ENCODE measurements around the gene NPRL2.
"Not testable (repeated sequence)": the region's sequence is repeated elsewhere in the genome, so short reads cannot be mapped to it uniquely, and the experiment has no call there.

NPRL2 gene

DNA sequence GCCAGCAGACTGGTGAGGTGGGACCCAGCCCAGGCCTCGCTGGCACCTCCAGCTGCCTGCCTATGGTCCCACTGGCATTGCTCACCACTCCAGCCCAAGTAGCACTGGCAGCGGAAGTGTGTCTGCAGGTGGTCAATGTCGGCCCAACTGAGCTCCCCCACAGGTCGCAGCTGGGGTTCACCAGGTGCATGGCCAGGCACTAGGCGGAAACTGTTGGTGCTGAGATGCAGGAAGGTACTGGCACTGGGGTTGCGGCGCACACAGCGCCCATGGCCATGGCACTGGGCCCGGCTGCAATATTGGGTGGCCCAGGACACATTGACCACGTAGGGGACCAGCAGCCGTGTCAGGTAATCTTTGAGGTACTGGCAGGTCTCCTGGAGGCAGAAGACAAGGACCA is 32.4 kb downstream of the NPRL2 start:
- no peak overlapping the region for H3K27ac ChIP-seq

DNA sequence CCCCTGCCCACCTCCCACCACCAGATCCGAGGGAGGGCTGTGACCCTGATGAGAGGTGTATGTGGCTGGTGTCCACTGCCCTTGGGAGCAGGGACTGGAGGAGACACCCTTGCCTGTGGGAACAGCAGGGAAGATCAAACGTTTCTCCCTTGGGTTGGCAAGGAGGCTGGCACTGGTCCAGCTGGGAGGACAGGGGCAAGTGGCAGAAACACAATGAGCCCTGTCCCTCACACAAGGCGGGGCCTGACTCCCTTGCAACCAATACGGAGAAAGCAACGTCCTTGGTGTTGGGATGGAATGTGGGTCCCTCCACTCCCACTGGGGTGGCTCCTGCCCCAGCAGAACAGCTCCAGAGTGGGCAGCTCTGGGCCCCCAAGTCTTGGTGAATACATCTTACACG is 33.3 kb downstream of the NPRL2 start:
- no peak for TF ChIP-seq ZFX (IDR thresholded peaks at IDR 0.05; ENCODE audit: borderline replicate concordance)
- TF ChIP-seq, protein P1, sequence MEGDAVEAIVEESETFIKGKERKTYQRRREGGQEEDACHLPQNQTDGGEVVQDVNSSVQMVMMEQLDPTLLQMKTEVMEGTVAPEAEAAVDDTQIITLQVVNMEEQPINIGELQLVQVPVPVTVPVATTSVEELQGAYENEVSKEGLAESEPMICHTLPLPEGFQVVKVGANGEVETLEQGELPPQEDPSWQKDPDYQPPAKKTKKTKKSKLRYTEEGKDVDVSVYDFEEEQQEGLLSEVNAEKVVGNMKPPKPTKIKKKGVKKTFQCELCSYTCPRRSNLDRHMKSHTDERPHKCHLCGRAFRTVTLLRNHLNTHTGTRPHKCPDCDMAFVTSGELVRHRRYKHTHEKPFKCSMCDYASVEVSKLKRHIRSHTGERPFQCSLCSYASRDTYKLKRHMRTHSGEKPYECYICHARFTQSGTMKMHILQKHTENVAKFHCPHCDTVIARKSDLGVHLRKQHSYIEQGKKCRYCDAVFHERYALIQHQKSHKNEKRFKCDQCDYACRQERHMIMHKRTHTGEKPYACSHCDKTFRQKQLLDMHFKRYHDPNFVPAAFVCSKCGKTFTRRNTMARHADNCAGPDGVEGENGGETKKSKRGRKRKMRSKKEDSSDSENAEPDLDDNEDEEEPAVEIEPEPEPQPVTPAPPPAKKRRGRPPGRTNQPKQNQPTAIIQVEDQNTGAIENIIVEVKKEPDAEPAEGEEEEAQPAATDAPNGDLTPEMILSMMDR (IDR thresholded peaks at IDR 0.05) = no peak
- no peak overlapping the region for H3K27ac ChIP-seq

More for the DNA sequence above, 32.4 kb downstream of the NPRL2 start:
- TF ChIP-seq, protein P1 (IDR thresholded peaks at IDR 0.05) = no peak
- TF ChIP-seq ZFX (IDR thresholded peaks at IDR 0.05; ENCODE audit: borderline replicate concordance) = no peak

DNA sequence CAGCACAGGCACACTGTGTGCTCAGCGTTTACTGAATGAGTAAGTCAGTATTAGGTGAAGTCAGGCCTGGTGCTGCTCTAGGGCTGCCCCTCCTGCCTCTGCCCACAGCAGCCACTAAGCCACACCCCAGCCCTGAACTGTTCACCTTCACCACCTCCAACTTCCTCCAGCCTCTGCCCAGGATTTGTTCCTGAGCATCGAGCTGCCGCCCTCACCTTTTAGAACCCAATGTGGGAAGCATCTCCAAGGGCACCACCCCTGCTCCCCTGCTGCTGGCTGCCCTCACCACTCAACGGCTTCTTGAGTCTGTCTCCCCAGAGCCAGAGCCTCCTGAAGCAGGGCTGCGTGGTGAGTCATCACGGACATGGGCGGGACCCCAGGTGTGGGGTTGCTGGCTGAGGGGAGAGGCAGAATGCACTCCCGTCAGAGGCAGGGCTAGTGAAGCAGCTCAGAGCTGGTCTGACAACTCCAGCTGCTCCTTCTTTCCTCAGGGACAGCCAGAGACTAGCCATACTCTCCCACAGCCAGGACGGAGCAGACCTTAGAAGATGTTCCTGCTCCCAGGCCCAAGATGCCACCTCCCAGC is 33.8 kb downstream of the NPRL2 start:
- no peak for TF ChIP-seq ZFX (IDR thresholded peaks at IDR 0.05; ENCODE audit: borderline replicate concordance)
- TF ChIP-seq, protein P1 (IDR thresholded peaks at IDR 0.05) = no peak
- no peak overlapping the region for H3K27ac ChIP-seq

DNA sequence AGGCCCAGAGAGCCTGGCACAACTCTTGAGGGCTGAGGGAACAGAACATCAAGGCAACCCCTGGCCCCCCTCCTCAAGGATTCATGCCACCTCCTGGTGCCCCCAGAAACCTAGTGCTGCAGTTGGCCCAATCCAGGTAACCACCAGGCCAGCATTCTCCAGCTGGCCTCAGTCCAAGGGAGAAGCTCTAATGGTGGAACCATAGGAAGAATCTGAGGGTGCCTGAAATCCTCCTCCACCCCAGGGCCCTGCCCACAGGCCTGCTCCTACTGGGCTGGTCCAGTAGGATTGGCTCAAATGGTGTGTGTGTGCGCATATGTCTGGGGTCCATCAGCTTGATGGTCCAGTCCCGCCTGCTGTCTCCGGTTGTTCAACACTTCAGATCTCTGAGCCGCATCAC is 35.8 kb downstream of the NPRL2 start:
- H3K27ac ChIP-seq = 0 out of 2 replicates have a peak overlapping the region, but pooled peaks have one; percentile 13
- no peak for TF ChIP-seq ZFX (IDR thresholded peaks at IDR 0.05; ENCODE audit: borderline replicate concordance)
- TF ChIP-seq, protein P1 (IDR thresholded peaks at IDR 0.05) = no peak

DNA sequence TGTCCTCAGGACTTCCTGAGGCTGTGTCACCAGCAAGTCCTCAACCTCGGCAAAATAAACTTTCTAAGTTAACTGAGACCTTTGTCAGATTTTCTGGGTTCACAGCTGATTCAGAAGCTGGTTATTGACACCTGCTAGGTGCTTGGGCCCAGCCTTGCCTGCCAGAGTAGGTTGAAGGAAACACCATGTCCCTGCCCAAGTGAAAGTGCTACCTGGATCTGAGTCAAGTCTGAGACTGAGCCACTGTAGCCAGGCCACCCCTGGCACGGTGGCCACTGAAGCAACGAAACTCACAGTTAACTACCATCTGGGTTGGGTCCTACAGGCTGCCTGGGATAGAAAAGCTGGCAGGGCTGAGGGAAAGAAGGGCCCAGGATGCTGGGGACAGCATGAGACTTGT is 36.2 kb downstream of the NPRL2 start:
- TF ChIP-seq, protein P1 (IDR thresholded peaks at IDR 0.05) = no peak
- 0 out of 2 replicates have a peak overlapping the region, but pooled peaks have one; percentile 13 for H3K27ac ChIP-seq

DNA sequence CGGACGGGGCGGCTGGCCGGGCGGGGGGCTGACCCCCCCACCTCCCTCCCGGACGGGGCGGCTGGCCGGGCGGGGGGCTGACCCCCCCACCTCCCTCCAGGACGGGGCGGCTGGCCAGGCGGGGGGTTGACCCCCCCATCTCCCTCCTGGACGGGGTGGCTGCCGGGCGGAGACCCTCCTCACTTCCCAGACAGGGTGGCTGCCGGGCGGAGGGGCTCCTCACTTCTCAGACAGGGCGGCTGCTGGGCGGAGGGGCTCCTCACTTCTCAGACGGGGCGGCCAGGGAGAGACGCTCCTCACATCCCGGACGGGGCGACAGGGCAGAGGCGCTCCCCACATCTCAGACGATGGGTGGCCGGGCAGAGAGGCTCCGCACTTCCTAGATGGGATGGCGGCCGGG is 38.5 kb downstream of the NPRL2 start:
- not testable (repeated sequence) for H3K27ac ChIP-seq

DNA sequence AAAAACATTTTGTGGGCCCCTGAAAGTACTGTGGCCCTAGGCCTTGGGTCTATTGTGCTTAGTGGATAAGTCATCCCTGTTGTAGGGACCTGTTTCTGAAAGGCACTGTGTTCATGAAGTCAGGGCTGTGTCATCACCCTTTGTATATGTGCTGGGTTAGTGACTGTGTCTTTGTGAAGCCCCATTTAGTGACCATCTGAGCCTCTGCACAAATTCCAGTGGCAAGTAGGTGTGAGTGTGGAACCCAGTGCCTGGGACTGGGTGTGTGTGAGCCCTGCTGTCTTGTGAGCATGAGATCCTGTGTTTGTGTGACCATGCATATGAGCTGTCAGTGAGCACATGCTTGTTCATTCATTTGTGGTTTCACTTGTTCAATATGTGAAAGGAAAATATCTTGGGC is 46.0 kb downstream of the NPRL2 start:
- H3K27ac ChIP-seq = no peak overlapping the region

DNA sequence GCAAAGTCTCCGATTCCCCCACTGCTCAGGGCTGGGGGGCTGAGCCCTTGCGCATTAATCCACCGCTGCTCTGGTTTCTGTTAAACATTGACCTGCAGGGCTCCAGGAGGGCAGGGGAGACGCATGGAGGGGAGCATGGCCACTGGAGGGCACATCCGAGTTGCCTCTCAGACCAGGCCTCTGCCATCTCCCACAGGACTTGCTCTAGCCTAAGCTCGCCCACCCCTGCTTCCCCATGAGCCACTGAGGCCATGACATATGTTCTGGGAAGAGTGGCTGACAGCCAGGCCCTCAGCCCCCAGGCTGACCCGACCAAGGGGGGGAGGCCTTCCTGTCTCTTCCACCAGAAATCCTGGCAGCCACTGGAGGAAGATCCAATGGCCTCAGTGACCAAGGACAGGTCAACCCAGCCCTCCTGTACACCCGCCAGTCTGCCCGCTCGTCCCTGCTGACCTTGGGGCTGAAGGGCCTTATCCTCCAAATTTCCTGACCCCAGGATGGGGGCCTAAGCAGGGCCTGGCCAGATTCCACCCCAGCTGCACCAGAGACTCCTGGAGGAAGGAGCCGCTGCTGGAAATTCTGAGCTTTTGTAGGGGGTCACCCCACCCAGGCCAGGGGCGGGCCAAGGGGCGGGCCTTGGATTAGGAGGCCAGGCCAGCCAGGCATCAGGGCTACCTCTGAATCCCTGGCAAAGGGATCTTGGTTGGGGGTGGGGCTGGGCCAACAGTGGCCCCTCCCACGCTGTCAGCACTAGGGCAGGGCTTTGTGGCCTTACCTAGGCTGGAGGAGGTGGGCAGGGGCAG is 47.4 kb downstream of the NPRL2 start, which contains the start of gene HYAL1:
TSS of gene HYAL1 (minus strand) at position 562 of the 803 bp plus-strand sequence. CDS start 618 bp downstream, outside the sequence.
- no peak for TF ChIP-seq ZFX (IDR thresholded peaks at IDR 0.05; ENCODE audit: borderline replicate concordance)
- TF ChIP-seq, protein P1 (IDR thresholded peaks at IDR 0.05) = no peak
- peak within 1 kb of the TSS; percentile 38; the same call in 1 of the 2 replicates for H3K27ac ChIP-seq

More for the DNA sequence above, 46.0 kb downstream of the NPRL2 start:
- TF ChIP-seq ZFX (IDR thresholded peaks at IDR 0.05; ENCODE audit: borderline replicate concordance) = no peak

Measured in 22Rv1 (cell line).